MM.1S (cell line): Measurements from ENCODE around the gene C1orf232.

ENCODE experiments used
- EZH2 ChIP-seq: fragments of 300-600 bp; sonication (generic); optimal IDR thresholded peaks from 2 replicates; pipeline ENCODE3; 2017; ENCODE audit warnings: low read depth, mild to moderate bottlenecking, antibody characterized with exemption, low read length, mixed read lengths
- TF ChIP-seq, protein P1 (sequence below): fragments of 300-600 bp; sonication (generic); IDR thresholded peaks from 2 replicates; pipeline ENCODE4 v1.5.1; 2016; ENCODE audit warnings: antibody characterized with exemption, low read length, mixed read lengths

DNA sequence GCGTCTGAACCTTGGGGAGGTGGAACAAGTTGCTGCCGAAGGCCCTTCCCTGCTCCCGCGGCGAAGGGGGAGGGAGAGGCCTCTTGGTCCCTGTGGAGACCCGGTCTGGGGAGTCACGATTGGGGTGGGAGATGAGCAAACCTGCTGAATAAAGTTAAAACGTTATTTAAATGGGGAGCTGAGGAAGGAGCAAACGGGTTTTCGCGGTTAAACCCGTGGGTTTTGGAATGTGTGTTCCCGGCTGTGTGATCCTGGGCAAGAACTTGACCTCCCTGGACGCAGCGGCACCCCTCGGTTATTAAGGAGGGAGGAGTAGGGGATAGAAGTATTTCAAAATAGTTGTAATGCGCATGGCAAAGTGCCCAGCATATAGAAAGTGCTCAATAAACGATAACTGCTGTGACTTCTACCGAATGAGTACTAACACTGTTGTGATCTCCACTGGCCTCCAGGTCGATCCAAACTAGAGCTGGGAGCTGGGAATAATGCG lies 6.5 kb downstream of the C1orf232 start:
- no peak for TF ChIP-seq EZH2
- TF ChIP-seq, protein P1, sequence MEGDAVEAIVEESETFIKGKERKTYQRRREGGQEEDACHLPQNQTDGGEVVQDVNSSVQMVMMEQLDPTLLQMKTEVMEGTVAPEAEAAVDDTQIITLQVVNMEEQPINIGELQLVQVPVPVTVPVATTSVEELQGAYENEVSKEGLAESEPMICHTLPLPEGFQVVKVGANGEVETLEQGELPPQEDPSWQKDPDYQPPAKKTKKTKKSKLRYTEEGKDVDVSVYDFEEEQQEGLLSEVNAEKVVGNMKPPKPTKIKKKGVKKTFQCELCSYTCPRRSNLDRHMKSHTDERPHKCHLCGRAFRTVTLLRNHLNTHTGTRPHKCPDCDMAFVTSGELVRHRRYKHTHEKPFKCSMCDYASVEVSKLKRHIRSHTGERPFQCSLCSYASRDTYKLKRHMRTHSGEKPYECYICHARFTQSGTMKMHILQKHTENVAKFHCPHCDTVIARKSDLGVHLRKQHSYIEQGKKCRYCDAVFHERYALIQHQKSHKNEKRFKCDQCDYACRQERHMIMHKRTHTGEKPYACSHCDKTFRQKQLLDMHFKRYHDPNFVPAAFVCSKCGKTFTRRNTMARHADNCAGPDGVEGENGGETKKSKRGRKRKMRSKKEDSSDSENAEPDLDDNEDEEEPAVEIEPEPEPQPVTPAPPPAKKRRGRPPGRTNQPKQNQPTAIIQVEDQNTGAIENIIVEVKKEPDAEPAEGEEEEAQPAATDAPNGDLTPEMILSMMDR: no peak
